ENCODE measurements around the gene DHCR7. TPM values are rescaled to one million over a fixed set of nuclear protein-coding genes. Genes with fewer than 3 reads are reported as not detected.

Gene DHCR7, protein sequence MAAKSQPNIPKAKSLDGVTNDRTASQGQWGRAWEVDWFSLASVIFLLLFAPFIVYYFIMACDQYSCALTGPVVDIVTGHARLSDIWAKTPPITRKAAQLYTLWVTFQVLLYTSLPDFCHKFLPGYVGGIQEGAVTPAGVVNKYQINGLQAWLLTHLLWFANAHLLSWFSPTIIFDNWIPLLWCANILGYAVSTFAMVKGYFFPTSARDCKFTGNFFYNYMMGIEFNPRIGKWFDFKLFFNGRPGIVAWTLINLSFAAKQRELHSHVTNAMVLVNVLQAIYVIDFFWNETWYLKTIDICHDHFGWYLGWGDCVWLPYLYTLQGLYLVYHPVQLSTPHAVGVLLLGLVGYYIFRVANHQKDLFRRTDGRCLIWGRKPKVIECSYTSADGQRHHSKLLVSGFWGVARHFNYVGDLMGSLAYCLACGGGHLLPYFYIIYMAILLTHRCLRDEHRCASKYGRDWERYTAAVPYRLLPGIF
- 41.9 to 51.9 TPM (median 51.1 TPM) in 5 replicates for total RNA-seq (2022; extraction: Qiagen RNA extraction)

DNA sequence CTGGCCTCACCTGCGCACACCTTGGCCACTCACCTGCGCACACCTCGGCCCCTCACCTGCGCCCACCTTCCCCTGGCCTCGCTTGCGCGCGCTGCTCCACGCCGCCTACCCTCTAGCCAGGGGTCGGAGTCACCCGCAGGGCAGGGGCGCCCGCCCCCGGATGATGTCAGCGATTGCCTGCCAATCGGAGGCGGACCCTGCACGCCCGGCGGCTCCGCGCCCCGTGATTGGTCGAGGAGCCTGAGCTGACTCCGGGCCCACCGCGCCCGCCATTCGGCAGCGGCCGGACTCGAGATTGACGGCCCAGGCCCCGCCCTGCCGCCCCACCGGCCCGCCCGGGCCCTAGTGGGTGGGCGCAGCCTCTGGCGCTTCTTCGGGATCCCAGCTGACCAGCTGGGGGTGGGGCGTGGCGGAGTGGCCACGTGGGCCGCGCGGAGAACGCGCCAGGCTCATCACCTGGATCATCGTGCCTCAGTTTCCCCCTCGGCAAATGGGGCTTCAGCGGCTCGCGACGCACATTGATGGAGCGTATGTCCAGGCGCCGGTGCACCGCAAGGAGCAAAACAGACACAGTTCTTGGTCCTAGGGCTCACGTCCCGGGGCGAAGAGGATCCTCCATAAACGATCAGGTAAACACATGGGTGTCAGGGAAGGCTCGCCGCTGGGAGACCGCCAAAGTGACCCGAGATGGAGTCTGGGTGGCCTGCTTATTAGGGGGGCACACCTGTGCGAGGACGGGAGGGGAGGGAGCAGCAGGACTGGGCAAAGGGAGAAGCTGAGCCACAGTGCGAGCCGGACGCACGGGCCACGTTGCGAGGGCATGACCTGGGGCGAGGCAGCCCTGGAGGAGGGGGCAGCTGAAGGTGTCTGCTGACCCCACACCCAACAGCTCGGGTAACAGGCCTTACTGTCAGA is at the start of gene DHCR7:
Gene DHCR7 (minus strand): TSS at position 137 of the 915 bp plus-strand sequence. CDS start 3,441 bp downstream, outside the sequence.

DNA sequence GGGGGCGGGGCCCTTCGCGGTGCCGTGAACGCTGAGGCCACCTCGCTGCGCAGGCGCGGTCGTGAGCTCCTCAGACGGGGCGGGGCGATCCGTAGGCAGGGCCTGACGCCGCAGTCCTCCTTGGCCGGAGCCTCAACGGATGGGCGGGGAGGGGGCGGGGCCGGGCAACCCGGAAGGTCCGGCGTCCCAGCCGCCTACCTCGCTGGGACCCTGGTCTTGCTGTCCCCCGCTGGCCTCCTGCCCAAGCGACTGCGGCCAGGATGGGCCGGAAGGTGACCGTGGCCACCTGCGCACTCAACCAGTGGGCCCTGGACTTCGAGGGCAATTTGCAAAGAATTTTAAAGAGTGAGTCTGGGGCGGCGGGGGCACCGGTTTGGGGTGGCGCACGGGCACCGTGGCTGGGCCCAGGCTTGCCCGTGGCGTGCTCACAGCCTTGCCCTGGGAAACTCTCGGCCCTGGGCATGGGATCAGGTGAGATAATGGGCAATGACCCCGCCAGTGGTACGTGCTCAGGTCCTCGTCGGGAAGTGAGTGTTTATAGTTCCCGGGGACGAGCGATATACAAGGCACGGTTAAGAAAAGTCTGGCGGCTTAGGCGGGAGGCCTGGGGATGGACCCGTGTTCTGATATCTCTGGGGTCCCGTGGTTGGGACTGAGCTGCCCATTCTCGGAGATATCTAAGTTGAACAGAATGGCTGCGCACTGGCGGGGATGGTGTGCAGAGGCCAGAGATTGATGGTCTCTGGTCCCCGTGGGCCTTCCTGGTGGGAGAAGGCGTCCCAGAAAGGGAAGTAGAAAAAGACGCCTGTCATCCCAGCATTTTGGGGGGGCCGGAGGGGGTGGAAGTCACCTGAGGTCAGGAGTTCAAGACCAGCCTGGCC is 5.1 kb upstream of the DHCR7 start, which contains the start of gene NADSYN1:
Gene NADSYN1 (plus strand): TSS at position 167 of the 881 bp plus-strand sequence. CDS start 94 bp downstream, at position 261.

Other genes with a start within 250 kb of the DHCR7 start
- 6.5 to 8.8 TPM (median 7.7 TPM) in 5 replicates for gene SHANK2, start 195.8 kb downstream of the DHCR7 start, total RNA-seq (2022; extraction: Qiagen RNA extraction)
- 37.5 to 50.3 TPM (median 48.7 TPM) in 5 replicates for gene NADSYN1, start 4.8 kb upstream of the DHCR7 start, total RNA-seq (2022; extraction: Qiagen RNA extraction)
- gene KRTAP5-7, start 78.9 kb upstream of the DHCR7 start, total RNA-seq (2022; extraction: Qiagen RNA extraction): not detected in 5 replicates
- 0.12 TPM in 1 of 5 replicates, not detected in the others for gene KRTAP5-8, start 89.6 kb upstream of the DHCR7 start, total RNA-seq (2022; extraction: Qiagen RNA extraction)
- gene KRTAP5-9, start 100.0 kb upstream of the DHCR7 start, total RNA-seq (2022; extraction: Qiagen RNA extraction): 0.10 TPM in 1 of 5 replicates, not detected in the others
- not detected in 5 replicates for gene KRTAP5-10, start 117.2 kb upstream of the DHCR7 start, total RNA-seq (2022; extraction: Qiagen RNA extraction)
- not detected in 5 replicates for gene KRTAP5-11, start 134.5 kb upstream of the DHCR7 start, total RNA-seq (2022; extraction: Qiagen RNA extraction)